Measurements from ENCODE around the gene HSF2BP. TPM values are rescaled to one million over a fixed set of nuclear protein-coding genes. Genes with fewer than 3 reads are reported as not detected.
"Not testable (repeated sequence)": the region's sequence is repeated elsewhere in the genome, so short reads cannot be mapped to it uniquely, and the experiment has no call there.

Gene HSF2BP
- total RNA-seq, 1 donor from 2014 or later, result 1.0 TPM

DNA sequence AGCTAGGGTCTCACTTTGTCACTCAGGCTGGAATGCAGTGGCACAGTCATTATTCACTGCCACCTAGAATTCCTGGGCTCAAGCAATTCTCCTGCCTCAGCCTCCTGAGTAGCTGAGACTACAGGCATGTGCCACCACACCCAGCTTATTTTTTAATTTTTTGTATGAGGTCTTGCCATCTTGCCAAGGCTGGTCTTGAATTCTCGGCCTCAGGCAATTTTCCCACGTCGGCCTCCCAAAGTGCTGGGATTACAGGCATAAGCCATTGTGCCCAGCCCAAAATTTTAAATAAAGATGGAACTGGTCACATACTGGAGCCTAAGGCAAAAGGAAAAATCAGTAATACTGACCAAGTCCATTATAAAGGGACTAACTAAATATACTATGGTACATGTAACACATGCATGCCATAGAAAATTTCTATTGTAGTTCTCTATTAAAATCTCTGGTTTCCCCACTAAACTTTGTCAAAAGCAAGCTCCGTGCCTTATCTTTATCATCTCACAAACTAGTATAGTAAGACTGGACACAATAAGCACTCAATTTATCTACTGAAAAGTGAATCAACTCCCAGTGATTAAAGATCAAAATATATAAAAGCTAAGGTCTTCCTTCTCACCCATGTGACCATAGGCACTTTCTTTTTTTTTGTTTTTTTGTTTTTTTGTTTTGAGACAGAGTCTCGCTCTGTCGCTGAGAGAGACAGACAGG is 61.6 kb downstream of the HSF2BP start:
- no peak for DNase-seq

- DNase-seq, result no peak
Observed at GRCh38 chr21:43597052-43597451, 62.2 kb downstream of the HSF2BP start.

GRCh38 chr21:43596616-43597015 is 62.7 kb downstream of the HSF2BP start:
- DNase-seq, result no peak

DNA sequence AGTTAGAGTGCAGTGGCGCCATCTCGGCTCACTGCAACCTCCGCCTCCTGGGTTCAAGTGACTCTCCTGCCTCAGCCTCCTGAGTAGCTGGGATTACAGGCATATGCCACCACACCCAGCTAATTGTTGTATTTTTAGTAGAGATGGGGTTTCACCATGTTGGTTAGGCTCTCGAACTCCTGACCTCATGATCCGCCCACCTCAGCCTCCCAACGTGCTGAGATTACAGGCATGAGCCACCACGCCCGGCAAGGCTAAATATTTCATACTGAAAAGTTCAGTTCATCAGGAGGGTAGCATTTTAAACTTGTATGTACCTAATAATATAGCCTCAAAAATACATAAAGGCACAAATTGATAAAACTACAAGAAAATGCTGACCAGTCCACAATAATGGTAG is 63.5 kb downstream of the HSF2BP start:
- DNase-seq, result not testable (repeated sequence)

GRCh38 chr21:43593078-43593477 is 66.2 kb downstream of the HSF2BP start:
- peak; percentile 64 for DNase-seq

- no peak for DNase-seq
Observed at GRCh38 chr21:43591571-43591970, 67.7 kb downstream of the HSF2BP start.

- DNase-seq, result no peak
Observed at GRCh38 chr21:43590194-43590593, 69.1 kb downstream of the HSF2BP start.

GRCh38 chr21:43588957-43589356 is 70.3 kb downstream of the HSF2BP start:
- no peak for DNase-seq

DNA sequence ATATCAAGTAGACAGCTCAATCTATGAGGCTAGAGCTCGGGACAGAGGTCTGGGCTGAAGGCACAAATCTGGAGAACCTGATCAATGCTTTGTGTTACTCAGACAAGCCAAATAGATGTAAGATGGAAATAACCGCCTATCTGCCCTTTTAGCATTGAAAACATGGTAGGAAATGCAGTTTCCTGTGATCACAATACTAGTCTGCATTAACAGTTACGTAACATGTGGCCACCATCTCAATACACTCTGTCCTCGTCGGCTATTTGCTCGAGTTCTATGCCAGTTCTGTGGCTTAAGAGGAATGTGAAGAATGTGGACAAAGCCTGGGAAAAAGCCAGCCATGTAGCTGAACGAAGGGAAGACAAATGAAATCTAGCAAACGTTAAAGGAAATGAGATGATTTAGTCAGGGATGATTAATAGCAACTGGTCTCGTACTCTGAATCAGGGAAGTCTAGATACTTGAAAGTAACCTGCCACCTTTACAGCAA is 73.3 kb downstream of the HSF2BP start:
- peak; percentile 89 for DNase-seq

DNA sequence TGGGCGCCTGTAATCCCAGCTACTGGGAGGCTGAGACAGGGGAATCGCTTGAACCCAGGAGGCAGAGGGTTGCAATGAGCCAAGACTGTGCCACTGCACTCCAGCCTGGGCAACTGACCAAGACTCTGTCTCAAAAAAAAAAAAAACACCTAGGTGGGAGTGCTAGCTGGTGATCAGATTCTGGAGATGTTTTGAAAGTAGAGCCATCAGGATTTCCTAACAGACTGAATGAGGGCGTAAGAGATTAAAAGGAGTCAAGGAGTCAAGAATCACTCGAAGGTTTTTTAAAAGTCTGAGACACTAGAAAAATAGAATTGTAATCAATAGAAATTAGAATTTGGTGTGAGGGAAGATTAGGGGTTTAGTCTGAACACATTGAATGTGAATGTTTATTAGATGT is 73.8 kb downstream of the HSF2BP start:
- DNase-seq, result no peak

DNA sequence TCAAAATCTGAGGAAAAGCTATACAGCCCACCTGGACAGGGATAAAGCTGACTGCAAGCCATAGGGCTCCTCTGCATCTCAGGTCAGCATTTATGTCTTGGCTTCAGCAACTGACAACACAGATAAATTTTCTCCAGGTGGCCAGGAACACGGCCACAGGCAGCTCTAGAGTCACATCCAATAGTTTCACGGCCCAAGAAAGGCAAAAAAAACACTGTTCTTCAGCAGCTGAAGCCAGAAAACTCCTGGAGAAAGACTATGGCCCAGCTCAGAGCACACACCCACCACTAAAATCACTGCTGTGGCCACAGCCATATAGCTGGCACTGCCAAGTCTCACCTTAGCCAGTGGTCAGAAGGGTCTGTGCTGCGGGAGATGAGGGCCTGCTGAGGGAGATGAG is 77.8 kb downstream of the HSF2BP start:
- DNase-seq, result peak; percentile 55

- DNase-seq, result peak; percentile 49
Observed at GRCh38 chr21:43578677-43579303, 80.5 kb downstream of the HSF2BP start.

GRCh38 chr21:43575473-43575844 is 83.8 kb downstream of the HSF2BP start:
- no peak for DNase-seq

GRCh38 chr21:43574741-43575472 is 84.4 kb downstream of the HSF2BP start:
- DNase-seq, result peak; percentile 70

DNA sequence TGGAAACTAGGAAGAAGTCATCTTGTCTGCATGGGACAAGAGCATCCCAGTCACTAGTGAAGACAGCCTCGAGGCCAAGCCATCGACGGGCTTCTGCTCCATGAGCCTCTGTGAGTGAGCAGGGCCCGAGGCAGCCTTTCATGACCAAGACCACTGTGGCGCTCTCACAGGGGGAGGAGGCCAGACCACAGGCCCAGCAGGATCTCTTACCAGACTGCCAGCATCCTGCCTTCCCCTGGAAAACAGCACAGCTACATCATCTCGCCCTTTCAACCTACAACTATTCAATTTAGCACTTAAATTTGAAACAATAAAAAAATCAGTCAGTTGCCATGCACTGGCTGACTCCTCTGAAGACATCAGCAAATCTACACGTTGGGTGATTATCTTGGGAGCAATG is 85.4 kb downstream of the HSF2BP start:
- no peak for DNase-seq

GRCh38 chr21:43572446-43572845 is 86.8 kb downstream of the HSF2BP start:
- DNase-seq, result peak; percentile 72

DNA sequence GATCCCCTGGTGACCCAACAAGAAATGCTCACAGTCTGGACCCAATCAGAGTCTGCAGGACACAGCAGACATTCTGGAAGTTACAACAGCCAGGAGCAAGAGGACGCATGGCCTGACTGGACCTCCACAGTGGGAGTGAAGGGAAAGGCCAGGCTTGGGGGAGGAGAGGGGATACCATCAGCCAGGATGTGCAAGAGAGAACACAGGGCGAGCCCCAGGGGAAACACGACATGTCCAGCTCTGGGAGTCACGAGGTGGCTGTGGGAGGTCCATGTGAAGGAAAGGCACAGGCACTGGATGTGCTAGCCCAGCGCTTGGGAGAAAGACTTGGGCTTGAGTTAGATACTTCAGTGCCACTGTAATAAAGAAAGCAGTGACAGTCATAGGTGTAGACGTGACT is 87.3 kb downstream of the HSF2BP start:
- no peak for DNase-seq

DNA sequence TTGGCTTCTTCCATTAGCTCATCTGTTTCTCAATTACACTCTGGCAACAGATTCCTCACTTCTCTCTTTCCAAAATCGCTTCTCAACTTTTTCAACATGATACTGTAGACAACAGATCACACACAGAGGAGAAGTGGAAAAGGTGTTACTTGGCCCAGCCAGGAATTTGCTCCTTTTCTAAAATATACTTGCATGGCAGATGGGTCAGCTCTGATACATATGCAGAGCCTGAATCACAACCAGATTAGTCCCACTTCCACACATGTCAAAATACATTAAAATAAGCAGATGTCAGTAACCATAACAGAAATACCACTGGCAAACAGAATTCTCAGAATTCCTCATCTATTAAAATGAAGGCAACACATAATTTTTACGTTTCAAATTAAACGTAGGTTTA is 89.1 kb downstream of the HSF2BP start:
- not testable (repeated sequence) for DNase-seq

GRCh38 chr21:43562451-43562850 is 96.8 kb downstream of the HSF2BP start:
- DNase-seq, result not testable (repeated sequence)

DNA sequence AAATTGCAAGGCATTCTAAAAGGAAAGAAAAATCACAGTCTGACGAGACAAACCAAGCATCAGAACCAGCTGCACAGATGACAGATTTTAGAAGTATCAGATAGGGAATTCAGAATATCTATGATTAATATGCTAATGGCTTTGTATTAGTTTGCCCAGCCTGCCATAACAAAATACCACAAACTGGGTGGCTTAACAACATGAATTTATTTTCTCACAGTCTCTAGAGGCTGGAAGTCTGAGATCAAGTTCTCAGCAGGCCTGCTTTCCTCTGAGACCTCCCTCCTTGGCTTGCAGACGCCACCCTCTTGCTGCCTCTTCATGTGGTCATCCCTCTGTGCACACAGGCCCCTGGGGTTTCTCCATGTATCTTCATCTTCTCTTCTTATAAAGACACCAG is 118.7 kb downstream of the HSF2BP start:
- not testable (repeated sequence) for DNase-seq

- DNase-seq, result not testable (repeated sequence)
Observed at GRCh38 chr21:43522495-43523131, 136.7 kb downstream of the HSF2BP start.

- DNase-seq, result not testable (repeated sequence)
Observed at GRCh38 chr21:43517701-43518100, 141.6 kb downstream of the HSF2BP start.

Measured in tongue (tissue), 2 donors.